HEK293 (cell line): ENCODE measurements around the gene CCDC38.

Source experiments
- CTCF ChIA-PET: fragments of 350-600 bp; formaldehyde crosslinking; extraction: SDS; loops from one replicate; lab custom pipeline; 2021; ENCODE audit warnings: antibody characterized with exemption; lab: Yijun Ruan, JAX
- POLR2A ChIA-PET: fragments of 300-600 bp; formaldehyde crosslinking; extraction: SDS; loops from one replicate; lab custom pipeline; 2020; ENCODE audit warnings: antibody characterized with exemption, inconsistent platforms; lab: Yijun Ruan, JAX
- H3K27ac ChIP-seq: fragments of 200-500 bp; sonication (Bioruptor generic); 2 replicates; pipeline ENCODE4 v1.5.1; 2014; ENCODE audit warnings: low read depth, low read length, control low read depth, inconsistent platforms; ENCODE audit errors: extremely low read depth
- H3K36me3 ChIP-seq, 2 experiments: fragments of 200-500 bp in 1 of 2; sonication (Bioruptor generic) in 1 of 2; 1 replicate in 1 of 2; 2 replicates in 1 of 2; pipeline ENCODE4 v1.5.1; 2014 to 2017; ENCODE audit warnings: inconsistent platforms in 2 of 2, low read length in 2 of 2; ENCODE audit not compliant: control insufficient read depth in 2 of 2, insufficient read depth in 1 of 2
- H3K4me1 ChIP-seq: fragments of 200-500 bp; sonication (Bioruptor generic); 2 replicates; pipeline ENCODE4 v1.5.1; 2014; ENCODE audit warnings: mild to moderate bottlenecking, low read length, inconsistent platforms; ENCODE audit not compliant: control insufficient read depth, insufficient read depth
- H3K4me3 ChIP-seq: 2 replicates; pipeline ENCODE4 v1.5.1; 2011; ENCODE audit warnings: low read depth, mild to moderate bottlenecking, control low read depth, low read length, moderate library complexity
- H3K9me3 ChIP-seq: fragments of 200-500 bp; sonication (Bioruptor generic); 2 replicates; pipeline ENCODE4 v1.5.1; 2014; ENCODE audit warnings: low read depth, low read length, inconsistent platforms; ENCODE audit not compliant: control insufficient read depth, insufficient read depth
- ELK4 ChIP-seq: IDR thresholded peaks from 2 replicates; pipeline ENCODE4 v1.6.1; 2011; ENCODE audit warnings: mild to moderate bottlenecking, low read depth, low read length, borderline replicate concordance
- GLIS2 ChIP-seq: fragments of 450-650 bp; formaldehyde crosslinking; IDR thresholded peaks from 2 replicates; pipeline ENCODE4 v1.5.1; 2016; ENCODE audit warnings: missing biosample characterization, missing genetic modification characterization
- MZF1 ChIP-seq: fragments of 450-650 bp; formaldehyde crosslinking; IDR thresholded peaks from 2 replicates; pipeline ENCODE4 v1.5.1; 2017; ENCODE audit warnings: missing biosample characterization, missing genetic modification characterization, borderline replicate concordance
- OSR2 ChIP-seq: fragments of 450-650 bp; formaldehyde crosslinking; IDR thresholded peaks from 2 replicates; pipeline ENCODE4 v1.5.1; 2016; ENCODE audit warnings: missing biosample characterization, missing genetic modification characterization
- RBAK ChIP-seq: fragments of 450-650 bp; formaldehyde crosslinking; IDR thresholded peaks from 2 replicates; pipeline ENCODE4 v1.5.1; 2016; ENCODE audit warnings: missing biosample characterization, missing genetic modification characterization
- ZFP3 ChIP-seq: fragments of 450-650 bp; formaldehyde crosslinking; IDR thresholded peaks from 2 replicates; pipeline ENCODE4 v1.5.1; 2016; ENCODE audit warnings: low read depth, missing biosample characterization, missing genetic modification characterization
- ZNF157 ChIP-seq: fragments of 450-650 bp; formaldehyde crosslinking; IDR thresholded peaks from 2 replicates; pipeline ENCODE4 v1.5.1; 2016; ENCODE audit warnings: missing biosample characterization, missing genetic modification characterization
- ZNF169 ChIP-seq: fragments of 450-650 bp; formaldehyde crosslinking; IDR thresholded peaks from 2 replicates; pipeline ENCODE4 v1.5.1; 2016; ENCODE audit warnings: missing biosample characterization, missing genetic modification characterization
- ZNF175 ChIP-seq: fragments of 450-650 bp; formaldehyde crosslinking; IDR thresholded peaks from 2 replicates; pipeline ENCODE4 v1.5.1; 2016; ENCODE audit warnings: missing biosample characterization, missing genetic modification characterization
- ZNF184 ChIP-seq: fragments of 450-650 bp; IDR thresholded peaks from 2 replicates; pipeline ENCODE4 v1.5.1; 2018; ENCODE audit warnings: missing biosample characterization, mild to moderate bottlenecking, missing genetic modification characterization
- ZNF2 ChIP-seq: fragments of 450-650 bp; formaldehyde crosslinking; IDR thresholded peaks from 2 replicates; pipeline ENCODE4 v1.5.1; 2016; ENCODE audit warnings: missing biosample characterization, missing genetic modification characterization
- ZNF211 ChIP-seq: fragments of 450-650 bp; formaldehyde crosslinking; IDR thresholded peaks from 2 replicates; pipeline ENCODE4 v1.5.1; 2016; ENCODE audit warnings: low read depth, missing biosample characterization, missing genetic modification characterization
- ZNF223 ChIP-seq: fragments of 450-650 bp; formaldehyde crosslinking; IDR thresholded peaks from 2 replicates; pipeline ENCODE4 v1.5.1; 2016; ENCODE audit warnings: missing biosample characterization, missing genetic modification characterization
- ZNF248 ChIP-seq: fragments of 450-650 bp; formaldehyde crosslinking; IDR thresholded peaks from 2 replicates; pipeline ENCODE4 v1.5.1; 2017; ENCODE audit warnings: missing biosample characterization, missing genetic modification characterization
- ZNF423 ChIP-seq: fragments of 450-650 bp; formaldehyde crosslinking; IDR thresholded peaks from 2 replicates; pipeline ENCODE4 v1.5.1; 2016; ENCODE audit warnings: missing biosample characterization, missing genetic modification characterization
- ZNF426 ChIP-seq: fragments of 450-650 bp; formaldehyde crosslinking; IDR thresholded peaks from 2 replicates; pipeline ENCODE4 v1.5.1; 2017; ENCODE audit warnings: missing biosample characterization, missing genetic modification characterization, mild to moderate bottlenecking, inconsistent platforms, moderate library complexity
- ZNF664 ChIP-seq: fragments of 450-650 bp; formaldehyde crosslinking; IDR thresholded peaks from 2 replicates; pipeline ENCODE4 v1.5.1; 2016; ENCODE audit warnings: missing biosample characterization, missing genetic modification characterization
- ZNF785 ChIP-seq: fragments of 450-650 bp; formaldehyde crosslinking; IDR thresholded peaks from 2 replicates; pipeline ENCODE4 v1.5.1; 2016; ENCODE audit warnings: missing biosample characterization, missing genetic modification characterization
- ZNF837 ChIP-seq: fragments of 450-650 bp; formaldehyde crosslinking; IDR thresholded peaks from 2 replicates; pipeline ENCODE4 v1.5.1; 2016; ENCODE audit warnings: missing biosample characterization, missing genetic modification characterization
- ZSCAN18 ChIP-seq: fragments of 450-650 bp; formaldehyde crosslinking; IDR thresholded peaks from 2 replicates; pipeline ENCODE4 v1.5.1; 2016; ENCODE audit warnings: missing biosample characterization, missing genetic modification characterization
- TF ChIP-seq, protein P1 (sequence below): fragments of 450-650 bp; formaldehyde crosslinking; IDR thresholded peaks from 2 replicates; pipeline ENCODE4 v1.5.0; 2017; ENCODE audit warnings: missing biosample characterization, missing genetic modification characterization, borderline replicate concordance
- TF ChIP-seq, protein P2 (sequence below): fragments of 450-650 bp; formaldehyde crosslinking; IDR thresholded peaks from 2 replicates; pipeline ENCODE4; 2016; ENCODE audit warnings: missing biosample characterization, missing genetic modification characterization

The CCDC38 gene

GRCh38 chr12:95890958-95891357, 51.5 kb downstream of the CCDC38 start (continued):
- TF ChIP-seq ZNF175 (no peak), MZF1 (tag by site-specific recombination) (no peak), GLIS2 (no peak), ZNF157 (tag by site-specific recombination) (no peak), ZNF837 (tag by site-specific recombination) (no peak)

GRCh38 chr12:95887311-95887710, 55.1 kb downstream of the CCDC38 start:
- Histone ChIP-seq H3K4me3 (no peak overlapping the region), H3K27ac (no peak overlapping the region), H3K4me1 (no peaks in the 10 kb centered on the region), H3K36me3 (no peaks in the 10 kb centered on the region), H3K9me3 (no peaks in the 10 kb centered on the region)
- ChIA-PET CTCF (no interaction called here), POLR2A (no interaction called here)
- TF ChIP-seq ZNF423 (tag by site-specific recombination) (no peak), ZSCAN18 (no peak), ZNF248 (tag by site-specific recombination) (no peak), ZNF664 (tag by site-specific recombination) (no peak), ZNF426 (tag by site-specific recombination) (no peak), ZFP3 (tag by site-specific recombination) (no peak), ZNF2 (tag by site-specific recombination) (no peak)
- TF ChIP-seq, protein P1, sequence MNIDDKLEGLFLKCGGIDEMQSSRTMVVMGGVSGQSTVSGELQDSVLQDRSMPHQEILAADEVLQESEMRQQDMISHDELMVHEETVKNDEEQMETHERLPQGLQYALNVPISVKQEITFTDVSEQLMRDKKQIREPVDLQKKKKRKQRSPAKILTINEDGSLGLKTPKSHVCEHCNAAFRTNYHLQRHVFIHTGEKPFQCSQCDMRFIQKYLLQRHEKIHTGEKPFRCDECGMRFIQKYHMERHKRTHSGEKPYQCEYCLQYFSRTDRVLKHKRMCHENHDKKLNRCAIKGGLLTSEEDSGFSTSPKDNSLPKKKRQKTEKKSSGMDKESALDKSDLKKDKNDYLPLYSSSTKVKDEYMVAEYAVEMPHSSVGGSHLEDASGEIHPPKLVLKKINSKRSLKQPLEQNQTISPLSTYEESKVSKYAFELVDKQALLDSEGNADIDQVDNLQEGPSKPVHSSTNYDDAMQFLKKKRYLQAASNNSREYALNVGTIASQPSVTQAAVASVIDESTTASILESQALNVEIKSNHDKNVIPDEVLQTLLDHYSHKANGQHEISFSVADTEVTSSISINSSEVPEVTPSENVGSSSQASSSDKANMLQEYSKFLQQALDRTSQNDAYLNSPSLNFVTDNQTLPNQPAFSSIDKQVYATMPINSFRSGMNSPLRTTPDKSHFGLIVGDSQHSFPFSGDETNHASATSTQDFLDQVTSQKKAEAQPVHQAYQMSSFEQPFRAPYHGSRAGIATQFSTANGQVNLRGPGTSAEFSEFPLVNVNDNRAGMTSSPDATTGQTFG, result no peak

- ChIA-PET CTCF (no interaction called here), POLR2A (no interaction called here)
- H3K36me3 ChIP-seq, result no peaks in the 10 kb centered on the region
- H3K27ac ChIP-seq, result no peak overlapping the region
- H3K9me3 ChIP-seq, result no peaks in the 10 kb centered on the region
- H3K4me1 ChIP-seq, result no peaks in the 10 kb centered on the region
- H3K4me3 ChIP-seq, result no peak overlapping the region
- no peak for TF ChIP-seq RBAK (tag by site-specific recombination)
- TF ChIP-seq ZNF426 (tag by site-specific recombination), result no peak
- TF ChIP-seq ELK4, result no peak
- TF ChIP-seq ZNF785 (tag by site-specific recombination), result no peak
- no peak for TF ChIP-seq OSR2 (tag by site-specific recombination)
- TF ChIP-seq, protein P2, sequence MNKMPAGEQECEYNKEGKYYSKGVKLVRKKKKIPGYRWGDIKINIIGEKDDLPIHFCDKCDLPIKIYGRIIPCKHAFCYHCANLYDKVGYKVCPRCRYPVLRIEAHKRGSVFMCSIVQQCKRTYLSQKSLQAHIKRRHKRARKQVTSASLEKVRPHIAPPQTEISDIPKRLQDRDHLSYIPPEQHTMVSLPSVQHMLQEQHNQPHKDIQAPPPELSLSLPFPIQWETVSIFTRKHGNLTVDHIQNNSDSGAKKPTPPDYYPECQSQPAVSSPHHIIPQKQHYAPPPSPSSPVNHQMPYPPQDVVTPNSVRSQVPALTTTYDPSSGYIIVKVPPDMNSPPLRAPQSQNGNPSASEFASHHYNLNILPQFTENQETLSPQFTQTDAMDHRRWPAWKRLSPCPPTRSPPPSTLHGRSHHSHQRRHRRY (tag by site-specific recombination), result no peak
- TF ChIP-seq ZNF211, result no peak
- no peak for TF ChIP-seq ZNF664 (tag by site-specific recombination)
- TF ChIP-seq ZNF184 (tag by site-specific recombination), result no peak
- no peak for TF ChIP-seq ZNF223 (tag by site-specific recombination)
- TF ChIP-seq ZNF169 (tag by site-specific recombination), result no peak
These were observed 57.4 kb downstream of the CCDC38 start for GRCh38 chr12:95884998-95885397.
